Breast epithelium (tissue), 3 donors: ENCODE results near the gene UBR3.

ENCODE experiments used
- CTCF ChIP-seq, 3 donors: fragments of 450-650 bp; IDR thresholded peaks; one replicate each; pipeline ENCODE4 v1.5.1; 2016 to 2017; ENCODE audit warnings: antibody characterized with exemption in 3 of 3, mild to moderate bottlenecking in 3 of 3, moderate library complexity in 3 of 3
- POLR2A ChIP-seq: fragments of 450-650 bp; IDR thresholded peaks from one replicate; pipeline ENCODE4 v1.6.1; 2016; ENCODE audit warnings: antibody characterized with exemption, mild to moderate bottlenecking, moderate library complexity
- POLR2AphosphoS5 ChIP-seq, 3 donors: sonication (generic); formaldehyde crosslinking; IDR thresholded peaks; one replicate each; pipeline ENCODE4 v1.6.1; 2017; ENCODE audit warnings: antibody characterized with exemption in 3 of 3

- no peak for TF ChIP-seq CTCF (IDR thresholded peaks at IDR 0.05)
- TF ChIP-seq POLR2A: no peak
- TF ChIP-seq POLR2AphosphoS5 (IDR thresholded peaks at IDR 0.05): no peak
Measured at GRCh38 chr2:170052151-170052550, 224.9 kb downstream of the UBR3 start.
